DMS79 (cell line): ENCODE results near the gene LIPC.

Experiments used
- DNase-seq: peaks from one replicate; lab custom pipeline; 2025; lab: John Stamatoyannopoulos, UW

LIPC gene

DNA sequence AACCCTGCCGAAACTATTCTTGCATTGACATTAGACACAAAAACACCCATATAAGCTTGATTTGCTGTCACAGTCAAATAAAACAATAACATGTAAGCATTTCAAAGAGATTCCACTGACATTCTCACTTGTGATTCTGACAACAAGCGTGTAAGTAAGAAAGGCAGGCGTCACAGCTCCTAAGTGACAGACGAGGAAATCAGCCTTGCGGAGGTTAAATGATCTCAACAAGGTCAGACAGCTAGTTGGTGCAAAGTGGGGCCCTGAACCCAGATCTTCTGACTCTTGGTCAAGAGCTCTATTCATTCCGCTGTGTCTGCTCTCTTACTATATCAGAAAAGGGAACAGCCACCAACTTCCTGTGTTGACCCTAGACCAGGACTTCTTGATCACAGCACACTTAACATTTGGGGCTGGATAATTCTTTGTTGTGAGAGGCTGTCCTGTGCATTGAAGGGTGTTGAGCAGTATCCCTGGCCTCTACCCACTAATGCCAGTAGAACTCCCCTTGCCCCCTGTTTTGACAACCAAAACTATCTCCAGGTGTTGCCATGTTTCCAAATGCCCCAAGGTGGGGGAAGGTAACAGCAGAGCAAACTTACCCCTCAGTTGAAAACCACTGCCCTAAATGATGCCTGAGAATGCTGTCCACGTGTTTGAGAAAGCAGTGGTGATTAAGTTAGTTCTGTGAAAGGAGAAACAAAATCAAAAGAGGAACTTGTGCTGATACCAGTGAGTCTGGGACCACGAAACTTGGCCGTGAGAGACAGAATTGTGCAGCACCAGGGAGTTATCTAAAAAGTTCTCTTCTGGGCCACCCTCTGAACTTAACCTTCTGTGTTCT is 86.1 kb downstream of the LIPC start:
- DNase-seq, result no peak

DNA sequence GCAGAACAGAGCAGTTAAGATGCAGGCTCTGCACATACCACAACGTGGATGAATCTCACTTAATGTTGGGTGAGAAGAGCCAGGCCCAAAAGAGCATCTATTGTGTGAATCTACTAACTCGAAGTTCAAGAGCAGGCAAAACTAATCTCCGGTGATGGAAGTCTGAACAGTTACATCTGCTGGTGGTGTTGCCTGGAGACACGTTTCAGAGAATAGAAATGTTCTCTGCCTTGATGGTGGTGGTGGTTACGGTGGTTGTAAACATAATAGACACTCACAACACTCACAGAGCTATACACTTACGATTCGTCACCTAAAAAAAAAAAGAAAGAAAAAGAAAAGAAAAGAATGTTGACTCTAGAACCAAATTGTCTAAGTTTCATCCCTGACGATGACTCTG is 86.8 kb downstream of the LIPC start:
- DNase-seq, result no peak

DNA sequence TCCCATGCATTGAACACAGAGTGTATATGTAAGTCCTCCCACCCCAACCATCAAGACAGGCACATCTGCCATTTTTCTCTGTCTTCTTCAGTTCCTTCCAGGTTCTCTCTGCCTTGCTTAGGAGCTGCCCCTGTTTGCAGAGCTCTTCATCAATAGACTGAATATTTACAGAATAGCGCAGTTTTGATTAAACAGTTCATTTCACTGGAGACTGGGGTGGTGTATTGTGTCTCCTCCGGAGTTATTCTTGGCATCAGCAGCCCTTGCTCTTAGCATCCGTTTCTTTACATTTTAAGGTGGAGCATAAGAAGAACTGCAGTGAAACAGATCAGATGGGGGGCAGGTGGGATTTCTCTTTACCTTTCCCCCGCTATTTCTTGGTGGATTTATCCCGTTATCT is 87.7 kb downstream of the LIPC start:
- DNase-seq, result no peak

DNA sequence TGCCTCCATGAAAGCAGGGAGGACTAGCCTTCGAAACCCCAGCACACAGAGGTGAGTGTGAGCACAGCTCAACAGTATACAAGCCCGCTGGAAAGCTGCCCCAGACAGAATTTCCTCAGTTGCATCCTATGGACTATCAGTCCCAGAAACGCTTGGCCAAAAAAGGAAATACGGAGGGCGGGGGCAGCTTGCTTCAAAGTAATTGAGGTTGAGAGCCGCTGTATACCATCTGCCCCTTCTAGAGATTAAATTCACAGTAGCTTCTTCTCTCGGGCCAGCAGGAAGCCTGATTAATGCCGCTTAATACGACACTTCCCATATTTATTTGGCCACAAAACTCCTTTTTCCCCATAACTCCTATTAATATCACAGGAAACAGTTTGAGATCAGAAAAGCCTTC is 88.7 kb downstream of the LIPC start:
- no peak for DNase-seq

DNA sequence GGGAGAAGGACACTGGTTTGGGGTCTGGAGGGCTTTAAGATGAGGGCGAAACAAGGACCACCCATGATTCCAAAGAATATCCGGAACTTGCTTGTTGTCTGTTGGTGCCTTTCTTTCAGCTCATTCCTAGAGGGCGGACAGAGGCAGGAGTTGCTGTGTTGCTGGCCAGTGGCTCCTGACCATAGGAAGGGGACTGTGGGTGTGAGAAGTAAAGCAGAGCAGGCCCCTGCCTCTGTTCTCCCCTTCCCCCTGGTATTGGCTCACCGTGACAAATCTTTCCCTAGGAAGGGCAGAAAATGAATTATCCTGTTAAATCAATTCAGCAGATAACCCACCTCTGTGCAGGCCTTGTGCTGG is 89.1 kb downstream of the LIPC start:
- no peak for DNase-seq

DNA sequence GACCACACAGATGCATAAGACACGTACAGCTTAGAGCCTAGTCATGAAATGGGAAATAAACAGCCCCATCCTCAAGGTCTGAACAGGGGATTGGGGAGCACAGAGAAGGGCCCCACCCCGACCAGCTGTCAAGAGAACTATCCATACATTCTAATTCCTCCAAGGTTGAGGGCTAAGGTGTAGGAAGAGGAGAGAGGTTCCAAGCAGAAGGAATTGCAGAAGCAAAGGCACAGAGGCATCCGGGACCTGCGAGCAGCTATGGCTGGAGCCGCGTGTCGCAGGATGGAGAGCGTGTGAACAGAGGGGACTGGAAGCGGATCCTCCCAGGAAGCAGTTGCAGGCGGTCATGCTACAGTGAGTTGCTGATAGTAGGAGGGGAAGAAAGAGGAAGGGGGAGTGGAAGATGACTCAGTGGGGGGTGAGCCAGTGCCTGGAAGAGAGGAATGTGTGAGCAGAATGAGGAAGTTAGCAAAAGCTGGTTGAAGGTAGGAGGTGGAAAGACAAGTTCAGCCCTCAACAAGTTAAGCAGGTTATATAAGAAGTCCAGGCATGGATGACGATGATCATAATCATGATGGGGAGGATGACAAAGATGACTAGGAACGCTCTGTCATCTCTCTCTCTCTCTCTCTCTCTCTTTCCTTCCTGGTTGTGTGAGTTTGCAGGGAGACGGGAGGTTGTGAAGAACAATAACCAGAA is 89.7 kb downstream of the LIPC start:
- DNase-seq, result no peak

DNA sequence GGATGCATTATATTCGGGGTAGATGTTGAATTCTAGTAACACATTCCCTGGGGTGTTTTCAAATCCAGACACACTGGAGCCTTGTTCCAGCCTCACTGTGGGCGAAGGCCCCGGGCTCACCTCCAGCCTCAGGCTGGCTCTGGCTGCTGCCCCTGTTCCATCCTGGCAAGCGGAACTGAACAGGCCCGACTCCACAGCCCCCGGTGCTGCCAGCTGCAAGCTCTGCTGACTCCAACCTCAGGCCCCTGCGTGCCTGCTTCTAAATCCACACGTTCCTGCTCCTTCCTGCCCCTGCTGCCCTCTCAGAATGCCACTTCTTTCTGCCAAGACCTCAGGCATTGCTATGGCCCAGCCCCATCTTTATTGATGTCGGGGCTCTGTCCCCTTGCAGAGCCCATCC is 90.6 kb downstream of the LIPC start:
- no peak for DNase-seq

DNA sequence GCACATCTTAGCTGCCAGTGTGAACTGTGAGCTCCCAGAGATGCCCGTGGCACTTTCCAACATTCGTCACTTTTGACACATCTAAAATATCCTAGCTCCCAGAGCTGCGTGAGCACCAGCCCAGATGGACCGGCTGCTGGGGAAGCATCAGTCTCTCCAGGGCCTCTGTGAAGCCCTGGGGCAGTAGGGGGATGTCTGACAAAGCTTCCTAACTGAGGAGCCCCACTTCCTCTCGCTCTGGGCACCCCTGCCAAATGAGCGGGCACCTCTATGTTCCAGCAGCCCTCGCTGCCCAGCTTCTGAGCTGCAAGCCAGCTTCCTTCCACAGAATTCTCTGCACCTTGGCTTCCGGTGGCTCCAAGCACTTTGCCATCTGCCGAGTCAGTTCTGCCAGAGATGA is 91.1 kb downstream of the LIPC start:
- no peak for DNase-seq

DNA sequence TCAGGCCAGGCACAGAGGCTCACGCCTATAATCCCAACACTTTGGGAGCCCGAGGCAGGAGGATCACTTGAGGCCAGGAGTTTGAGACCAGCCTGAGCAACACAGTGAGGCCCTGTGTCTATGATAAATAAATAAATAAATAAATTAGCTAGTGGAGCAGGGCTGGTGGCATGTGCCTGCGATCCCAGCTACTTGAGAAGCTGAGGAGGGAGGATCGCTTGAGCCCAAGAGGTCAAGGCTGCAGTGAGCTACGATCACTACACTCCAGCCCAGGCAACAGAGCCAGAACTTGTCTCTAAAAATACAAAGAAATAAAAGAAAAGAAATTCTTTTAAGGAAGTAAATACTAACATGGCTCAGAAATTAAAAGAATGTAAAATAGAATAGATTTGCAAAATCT is 91.8 kb downstream of the LIPC start:
- DNase-seq, result no peak

DNA sequence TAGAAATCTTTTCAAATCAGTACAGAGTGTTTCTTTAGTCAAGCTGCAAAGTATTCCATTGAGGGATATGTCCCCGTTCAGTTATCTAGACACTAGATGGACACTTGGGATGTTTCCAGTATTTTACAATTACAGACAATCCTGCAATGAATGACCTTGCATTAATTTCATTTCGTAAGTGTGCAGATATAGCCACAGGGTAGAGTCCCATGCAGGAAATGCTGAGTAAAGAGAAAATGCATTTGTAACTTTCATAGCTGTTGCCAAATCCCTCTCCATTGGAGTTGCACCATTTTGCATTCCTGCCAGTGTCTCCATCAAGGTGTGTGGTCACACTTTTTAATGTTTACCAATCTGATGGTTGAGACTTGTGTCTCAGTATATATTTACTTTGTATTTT is 92.5 kb downstream of the LIPC start:
- no peak for DNase-seq

DNA sequence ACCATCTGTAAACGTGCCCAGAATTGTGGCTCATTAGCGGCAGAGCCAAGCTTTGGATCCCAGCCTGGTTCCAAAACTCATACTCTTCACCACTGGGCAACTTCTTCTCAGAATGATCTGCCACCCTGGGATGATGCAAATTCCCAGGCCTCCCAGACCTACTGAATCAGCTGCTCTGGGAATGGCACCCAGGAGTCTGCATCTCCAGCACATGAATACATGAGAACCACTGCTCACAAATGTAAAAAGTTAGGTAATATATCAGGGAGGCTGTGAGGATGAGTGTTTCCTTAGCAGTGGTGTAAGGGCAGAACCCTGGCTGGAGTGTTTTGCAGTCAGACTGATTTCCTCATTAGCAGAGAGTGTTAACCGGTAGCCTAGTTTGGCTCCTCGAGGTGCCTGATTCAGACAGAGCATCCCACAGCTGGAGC is 94.2 kb downstream of the LIPC start:
- DNase-seq, result no peak

DNA sequence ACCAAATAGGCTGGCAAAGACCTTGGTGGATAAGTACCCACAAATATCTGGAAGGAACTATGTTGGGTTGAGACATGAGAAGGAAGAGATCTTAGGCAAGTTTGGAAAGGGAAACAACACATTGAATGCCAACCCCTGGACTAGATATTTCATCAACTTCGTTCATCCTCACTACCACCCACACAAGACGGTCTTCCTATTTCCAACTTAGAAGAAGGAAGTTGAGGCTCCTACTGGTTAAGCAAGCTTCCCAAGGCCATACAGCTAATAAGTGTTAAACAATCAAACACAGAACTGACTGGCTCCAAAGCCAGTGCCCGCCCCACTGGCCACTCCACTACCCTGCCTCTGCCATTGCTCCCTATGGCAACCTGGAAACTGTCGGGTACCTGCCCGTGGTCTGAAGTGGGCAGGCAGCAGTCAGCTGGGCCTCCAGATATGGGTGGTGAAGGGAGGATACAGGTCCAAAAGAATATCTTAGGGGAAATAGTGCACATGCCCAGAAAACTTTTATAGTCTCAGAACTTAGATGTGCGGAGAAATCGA is 94.9 kb downstream of the LIPC start:
- no peak for DNase-seq

DNA sequence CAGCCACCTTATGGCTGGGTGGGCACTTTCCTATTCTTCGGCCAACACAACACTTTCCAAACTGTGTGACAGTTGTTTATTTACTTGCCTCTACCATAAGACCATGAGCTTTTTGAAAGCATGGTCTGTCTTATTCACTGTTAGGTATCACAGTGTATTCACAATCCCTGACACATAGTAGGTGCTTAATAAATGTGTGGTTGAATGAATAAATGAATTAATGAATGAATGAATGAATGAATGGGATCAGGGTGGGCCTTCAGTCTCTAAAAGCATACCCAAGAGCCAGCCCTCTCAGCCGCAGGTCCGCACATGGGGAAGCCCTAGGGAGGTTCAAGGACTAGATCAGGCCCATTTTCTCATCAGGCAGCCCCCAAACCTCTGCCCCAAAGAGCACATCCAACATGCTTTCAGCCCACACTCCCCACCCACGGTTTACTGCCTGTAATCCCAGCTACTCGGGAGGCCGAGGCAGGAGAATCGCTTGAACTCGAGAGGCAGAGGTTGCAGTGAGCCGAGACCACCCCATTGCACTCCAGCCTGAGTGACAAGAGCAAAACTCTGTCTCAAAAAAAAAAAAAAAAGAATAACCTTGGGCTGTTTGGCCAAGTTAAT is 95.9 kb downstream of the LIPC start:
- DNase-seq, result no peak

DNA sequence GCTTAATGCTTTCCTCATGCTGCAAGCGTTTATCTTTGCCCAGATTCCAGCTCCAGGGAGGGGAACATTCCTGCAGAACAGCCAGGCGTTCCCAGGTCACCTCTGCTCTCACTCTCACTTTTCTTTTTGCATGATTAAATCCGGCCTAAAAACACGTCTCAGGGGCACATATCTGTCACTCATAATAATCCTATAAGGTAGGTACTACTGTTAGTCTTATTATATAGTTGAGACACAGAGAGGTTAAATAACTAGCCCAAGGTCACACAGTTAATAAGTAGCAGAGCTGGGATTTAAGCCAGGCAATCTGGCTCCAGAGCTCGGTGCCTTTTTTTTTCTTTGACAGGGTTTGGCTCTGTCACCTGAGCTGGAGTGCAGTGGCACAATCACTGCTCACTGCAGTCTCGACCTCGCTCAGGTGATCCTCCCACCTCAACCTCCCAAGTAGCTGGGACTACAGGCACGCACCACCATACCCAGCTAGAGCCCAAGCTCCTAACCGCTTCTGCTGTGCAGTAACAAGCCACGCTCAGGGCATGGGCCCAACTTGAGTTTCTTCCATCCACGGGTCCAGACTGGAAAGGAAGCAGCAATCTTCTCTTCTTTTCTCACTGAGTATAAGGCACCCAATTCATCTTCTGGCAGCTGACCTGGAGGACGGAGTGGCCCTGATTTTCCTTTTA is 96.5 kb downstream of the LIPC start:
- no peak for DNase-seq

DNA sequence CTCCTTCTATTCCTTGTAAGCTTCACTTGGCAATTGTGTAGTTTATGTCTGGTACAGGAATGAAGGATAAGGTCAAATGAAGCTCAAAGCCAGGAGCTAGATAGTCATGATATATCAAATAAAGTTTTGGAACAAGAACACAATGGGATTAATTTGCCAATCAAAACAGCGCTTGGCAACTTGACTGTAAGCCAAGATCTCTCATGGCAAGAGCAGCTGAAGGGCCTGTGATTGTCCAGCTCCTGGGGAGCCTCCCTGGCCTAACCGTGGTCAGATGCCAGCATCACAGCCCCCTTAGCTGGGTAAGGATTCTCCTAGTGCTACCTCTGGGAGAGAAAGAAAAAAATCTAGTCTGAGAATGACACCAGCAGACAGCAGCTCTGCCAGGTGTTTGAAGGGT is 97.2 kb downstream of the LIPC start:
- no peak for DNase-seq

DNA sequence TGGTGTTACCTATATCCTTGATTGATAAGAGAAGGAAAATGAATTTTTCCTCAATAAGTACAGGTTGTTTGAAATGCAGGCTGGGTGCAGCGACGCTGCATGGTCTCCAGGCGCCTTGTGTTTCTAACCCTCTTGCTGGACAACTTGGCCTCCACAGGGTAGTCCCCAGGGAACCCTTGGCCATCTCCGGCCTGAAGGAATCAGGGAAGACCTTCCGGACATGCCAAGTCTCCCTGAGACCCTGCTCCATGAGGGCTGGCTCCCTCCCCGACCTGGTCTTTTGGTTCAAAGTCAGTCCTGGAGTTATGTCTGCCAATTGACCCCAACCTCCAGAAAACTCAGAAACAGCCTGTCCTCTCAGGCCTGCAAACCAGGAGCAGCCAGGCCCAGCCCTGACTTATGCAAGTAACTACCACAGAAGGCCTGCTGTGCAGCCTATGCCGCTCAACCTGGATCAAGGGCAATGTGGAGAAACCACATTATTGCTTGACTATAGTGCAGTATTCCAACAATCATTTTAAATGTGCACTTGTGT is 98.3 kb downstream of the LIPC start:
- no peak for DNase-seq

DNA sequence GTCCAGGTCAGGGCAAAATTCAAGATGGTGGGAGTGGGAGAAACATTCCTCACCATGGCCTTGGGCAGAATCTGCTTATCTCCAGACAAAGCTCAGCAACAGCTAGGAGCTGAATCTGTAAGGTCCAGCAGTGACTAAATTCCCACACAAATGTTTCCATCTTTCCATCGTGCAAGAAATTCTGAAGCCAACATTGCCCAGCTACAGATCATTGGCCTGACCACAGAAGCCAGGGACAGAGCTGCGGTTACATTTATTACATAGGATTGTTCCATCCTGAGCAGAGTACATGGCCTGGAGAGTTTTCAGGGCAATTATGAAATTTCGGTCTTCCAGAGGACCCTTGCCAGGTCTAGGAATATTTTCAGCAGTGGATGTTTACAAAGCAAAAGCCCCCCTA is 100.3 kb downstream of the LIPC start:
- DNase-seq, result no peak

DNA sequence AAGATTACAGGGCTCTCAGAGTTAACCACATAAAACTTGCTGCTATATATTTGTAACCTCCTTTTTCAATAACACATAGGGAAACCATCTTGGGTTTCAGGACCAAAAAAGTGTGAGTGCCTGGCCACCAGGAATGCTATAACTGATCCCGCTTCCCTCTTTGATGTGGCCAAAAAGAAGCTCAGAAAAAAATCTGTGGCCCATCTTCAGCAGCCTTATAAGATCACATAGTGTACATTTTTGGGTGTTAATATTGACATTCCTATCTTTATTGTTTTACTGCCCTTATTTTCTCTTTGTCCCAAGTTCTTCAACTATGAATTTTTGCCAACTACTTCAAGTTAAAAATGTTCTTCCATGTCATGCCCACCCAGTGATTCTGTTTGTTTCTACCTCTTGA is 102.8 kb downstream of the LIPC start:
- no peak for DNase-seq

DNA sequence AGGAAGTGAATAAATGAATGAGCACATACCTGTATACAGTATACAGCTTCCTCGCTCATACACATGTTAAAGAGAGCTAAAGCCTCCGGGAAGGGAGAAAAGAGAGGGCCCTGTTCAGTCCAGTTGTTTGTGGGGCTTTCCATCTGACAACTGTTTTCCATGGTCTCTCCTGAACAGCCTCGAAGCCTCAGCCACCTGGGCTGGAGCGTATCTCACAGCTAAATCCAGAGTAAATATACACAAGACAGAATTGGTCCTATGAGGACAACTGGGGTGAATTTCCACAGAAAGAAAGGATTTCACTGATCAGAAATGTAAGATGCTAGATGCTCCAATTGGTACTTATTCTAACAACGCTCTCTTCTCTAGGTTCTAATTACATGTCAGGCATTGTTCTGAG is 103.5 kb downstream of the LIPC start:
- DNase-seq, result no peak

DNA sequence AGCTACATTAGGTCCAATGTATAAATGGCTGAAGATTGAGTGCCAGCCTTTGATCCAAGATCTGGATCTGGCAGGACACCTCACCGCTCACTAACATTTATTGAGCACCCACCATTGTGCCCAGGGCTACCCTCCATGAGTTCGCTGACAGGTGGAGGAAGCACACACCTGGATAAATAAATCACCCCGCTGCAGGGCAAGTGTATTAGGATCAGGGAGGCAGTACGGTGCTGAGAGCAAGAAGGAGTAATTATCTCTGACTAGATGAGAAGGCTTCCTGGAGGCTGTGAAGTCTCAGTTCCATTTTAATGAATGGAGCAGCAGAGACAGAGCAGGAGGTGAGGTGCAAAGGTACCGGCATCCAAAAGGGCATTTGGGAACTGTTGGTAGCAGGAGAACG is 104.1 kb downstream of the LIPC start:
- no peak for DNase-seq

DNA sequence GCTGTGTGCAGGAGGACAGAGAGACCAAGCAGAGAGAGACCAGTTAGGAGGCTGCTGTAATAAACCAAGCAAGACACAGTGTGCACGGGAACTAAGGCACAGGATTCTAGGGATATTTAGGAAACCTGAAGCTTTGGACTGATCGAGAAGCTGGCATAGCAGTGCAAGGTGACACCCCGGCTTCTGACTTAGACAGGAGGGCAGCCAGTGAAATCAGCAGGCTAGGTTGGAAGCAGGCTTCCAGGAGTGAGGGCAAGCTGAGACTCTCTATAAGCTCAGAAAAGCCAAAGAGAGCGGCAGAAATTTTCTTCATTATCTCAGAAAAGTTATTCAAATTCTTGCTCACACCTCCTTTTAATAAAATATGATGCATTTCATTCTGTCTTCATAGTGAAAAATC is 104.6 kb downstream of the LIPC start:
- no peak for DNase-seq

DNA sequence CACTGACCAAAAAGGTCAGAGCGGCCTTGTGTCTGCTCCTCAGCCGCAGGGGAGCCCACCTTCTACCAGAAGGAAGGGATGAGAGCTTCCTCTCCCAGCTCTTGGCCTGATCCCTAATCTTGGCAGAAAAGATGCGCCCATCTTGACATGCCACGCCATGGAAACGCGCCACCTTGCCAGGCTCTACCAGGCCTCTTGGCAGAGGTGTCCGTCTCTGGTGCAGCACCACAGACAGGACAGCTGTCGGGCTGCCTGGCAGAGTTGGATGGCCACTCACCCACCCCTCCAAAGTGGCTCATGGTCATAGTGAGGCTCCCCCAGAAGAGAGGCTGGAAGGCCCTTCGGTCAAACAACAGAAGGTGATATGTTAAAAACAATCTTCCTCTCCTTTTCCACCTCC is 105.2 kb downstream of the LIPC start:
- no peak for DNase-seq
